HG02884 (cell line): ENCODE measurements around the gene AK1.

Experiments
- ATAC-seq: cut with Tn5 transposase; IDR thresholded peaks from one replicate; pipeline ENCODE4 v1.9.1; 2021; ENCODE audit warnings: mild to moderate bottlenecking, moderate library complexity; ENCODE audit not compliant: unreplicated experiment

Gene AK1

GRCh38 chr9:127909839-127910273 lies 32.4 kb upstream of the AK1 start:
- ATAC-seq = no peak

GRCh38 chr9:127908660-127908926 lies 31.1 kb upstream of the AK1 start:
- no peak for ATAC-seq

- ATAC-seq = no peak
Measured at GRCh38 chr9:127907867-127908659, 30.6 kb upstream of the AK1 start.

DNA sequence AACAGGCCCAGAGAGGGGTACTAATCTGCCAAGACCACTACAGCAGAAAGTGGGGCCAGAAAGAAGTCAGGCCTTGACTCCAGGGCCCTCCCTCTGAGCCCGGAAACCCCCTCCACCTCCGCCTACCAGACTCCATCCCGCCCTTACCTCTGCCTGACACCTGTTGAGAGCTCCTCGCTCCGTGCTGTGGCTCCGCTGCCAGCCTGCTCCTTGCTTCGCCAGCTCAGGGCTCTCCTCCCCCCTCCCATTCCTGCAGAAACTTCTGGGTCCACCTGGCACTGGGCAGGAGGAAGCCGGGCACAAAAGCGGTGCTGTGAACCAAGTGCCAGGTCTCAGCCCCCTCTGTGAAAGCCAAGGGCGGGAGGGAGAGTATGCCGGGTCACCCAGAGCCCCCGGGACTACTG lies 28.3 kb upstream of the AK1 start:
- no peak for ATAC-seq

GRCh38 chr9:127905004-127905728 lies 27.7 kb upstream of the AK1 start:
- ATAC-seq = no peak

DNA sequence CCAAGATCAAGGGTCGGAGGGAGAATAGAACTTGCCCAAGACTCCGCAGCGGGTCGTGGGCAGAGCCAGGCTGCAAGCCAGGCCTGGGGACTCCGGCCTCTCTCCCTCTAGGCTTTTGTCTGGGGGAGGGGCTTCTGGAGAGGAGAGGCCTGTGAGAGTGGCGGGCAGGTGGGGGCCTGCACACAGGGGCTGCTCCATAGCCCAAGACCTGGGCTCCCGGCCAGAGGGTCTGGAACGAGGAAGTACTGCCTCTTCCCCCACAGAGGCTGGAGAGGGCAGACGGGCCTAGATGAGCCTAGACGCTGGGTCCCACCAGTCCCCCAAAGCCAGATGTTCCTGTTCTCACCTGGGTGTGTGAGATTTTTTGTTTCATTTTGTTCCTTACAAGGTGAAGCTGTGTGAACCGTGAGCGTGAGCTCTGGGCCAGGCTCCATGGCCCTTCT lies 27.1 kb upstream of the AK1 start:
- no peak for ATAC-seq

DNA sequence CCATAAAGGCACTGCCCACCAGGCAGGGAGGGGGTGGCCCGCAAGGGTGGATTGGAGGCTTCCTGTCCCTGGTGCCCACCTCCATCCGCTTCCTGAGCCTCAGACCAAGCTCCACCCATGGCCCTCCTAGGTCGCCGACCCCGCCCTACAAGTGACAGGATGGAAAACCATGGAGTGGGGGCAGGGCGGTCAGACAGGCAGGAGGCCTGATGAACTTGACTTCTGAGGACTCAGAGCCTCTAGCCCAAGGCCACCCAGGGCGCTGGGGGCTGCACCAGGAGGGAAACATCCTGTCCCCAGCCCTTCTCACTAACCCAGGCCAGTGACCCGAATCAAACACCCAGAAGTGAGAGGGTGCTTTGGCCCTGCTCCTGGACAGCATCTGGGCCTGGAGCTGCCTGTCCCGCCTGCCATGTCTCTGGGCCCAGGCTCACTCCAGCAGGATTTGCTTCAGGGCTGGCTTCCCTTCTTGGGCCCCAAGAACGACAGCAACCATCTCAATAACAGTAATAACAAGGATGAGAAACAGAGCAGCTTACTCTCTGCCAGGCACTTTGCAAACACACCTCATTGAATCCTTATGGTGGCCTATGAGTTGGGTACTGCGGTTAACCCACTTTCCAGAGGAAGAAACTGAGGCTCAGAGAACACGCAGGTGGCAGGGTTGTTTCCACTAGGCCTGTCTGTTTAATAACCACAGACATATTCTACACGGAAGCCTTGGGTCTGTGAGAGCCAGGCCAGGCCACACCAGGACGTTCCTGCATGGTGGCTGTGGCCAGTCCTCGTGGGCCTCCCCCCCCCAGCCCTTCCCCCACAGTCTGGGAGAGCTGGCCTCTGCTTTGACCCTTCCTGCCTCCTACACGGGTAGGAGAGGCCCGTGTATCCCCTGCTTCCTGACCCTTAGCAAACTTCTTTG lies 26.3 kb upstream of the AK1 start:
- ATAC-seq = no peak

DNA sequence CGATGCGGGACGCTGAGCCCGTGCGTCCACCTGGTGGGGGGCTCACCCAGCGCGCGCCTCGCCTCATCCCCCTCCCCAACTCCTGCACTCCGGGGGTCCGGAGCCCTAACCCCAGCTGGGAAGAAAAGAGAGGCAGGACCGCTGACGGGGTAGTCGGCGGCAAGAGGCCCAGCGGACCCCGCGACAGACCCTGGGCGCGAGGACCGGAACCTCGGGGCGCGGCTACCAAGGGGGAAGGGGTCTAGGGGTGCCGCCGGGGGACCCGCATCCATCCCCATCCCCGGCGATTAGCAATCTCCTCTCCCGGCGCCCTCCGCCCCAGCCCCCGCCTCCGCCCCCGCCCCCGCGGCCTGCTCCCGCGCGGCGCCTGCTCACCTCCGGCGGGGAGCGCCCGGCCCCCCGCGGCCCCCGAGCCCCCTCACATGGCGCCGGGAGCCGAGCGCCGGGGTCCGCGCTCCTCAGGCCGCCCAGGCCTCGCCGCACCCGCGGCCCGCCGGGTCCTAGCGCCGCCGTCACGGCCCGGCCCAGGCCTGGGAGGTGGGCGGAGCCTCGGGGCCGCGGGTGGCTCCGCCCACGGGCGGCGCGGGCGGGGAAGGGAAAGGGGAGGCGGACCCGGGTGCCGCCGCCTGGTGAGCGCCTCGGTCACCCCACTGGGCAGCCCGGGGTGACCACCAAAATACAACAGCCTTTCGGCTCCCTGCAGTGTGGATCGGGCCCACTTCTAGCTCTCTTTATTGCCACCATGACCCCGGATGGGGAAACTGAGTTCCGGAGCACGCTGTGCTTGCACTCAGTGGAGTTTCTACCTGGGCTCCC lies 21.9 kb upstream of the AK1 start, which contains the start of gene ST6GALNAC6:
Gene ST6GALNAC6 (minus strand): TSS at position 476 of the 816 bp plus-strand sequence. CDS start 1,622 bp downstream, outside the sequence.
- ATAC-seq = peak; percentile 57

GRCh38 chr9:127898433-127899127 lies 21.1 kb upstream of the AK1 start:
- ATAC-seq = no peak

DNA sequence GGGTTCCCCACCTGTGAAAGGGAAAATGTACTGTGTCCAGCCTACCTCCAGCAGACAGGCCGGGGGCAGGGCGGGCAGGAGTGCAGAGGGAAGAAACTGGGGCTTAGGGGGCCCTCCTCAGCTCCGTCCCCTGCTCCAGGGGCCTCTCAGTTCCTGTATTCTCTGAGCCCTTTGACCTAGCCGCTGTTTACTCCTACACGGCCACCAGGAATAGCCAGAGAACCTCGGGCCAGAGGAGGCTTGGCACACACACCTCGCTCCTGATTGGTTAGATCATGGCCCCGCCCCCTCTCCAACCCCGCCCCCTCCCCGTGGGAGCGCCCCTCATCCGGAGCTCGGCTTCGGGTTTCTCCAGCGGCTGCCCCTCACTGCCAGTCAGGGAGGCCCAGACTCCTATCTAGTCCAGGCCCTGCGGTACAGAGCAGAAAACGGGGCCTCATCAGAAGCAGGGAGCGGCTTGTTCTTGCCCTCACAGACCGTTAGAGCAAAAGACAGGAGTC lies 19.8 kb upstream of the AK1 start:
- no peak for ATAC-seq

DNA sequence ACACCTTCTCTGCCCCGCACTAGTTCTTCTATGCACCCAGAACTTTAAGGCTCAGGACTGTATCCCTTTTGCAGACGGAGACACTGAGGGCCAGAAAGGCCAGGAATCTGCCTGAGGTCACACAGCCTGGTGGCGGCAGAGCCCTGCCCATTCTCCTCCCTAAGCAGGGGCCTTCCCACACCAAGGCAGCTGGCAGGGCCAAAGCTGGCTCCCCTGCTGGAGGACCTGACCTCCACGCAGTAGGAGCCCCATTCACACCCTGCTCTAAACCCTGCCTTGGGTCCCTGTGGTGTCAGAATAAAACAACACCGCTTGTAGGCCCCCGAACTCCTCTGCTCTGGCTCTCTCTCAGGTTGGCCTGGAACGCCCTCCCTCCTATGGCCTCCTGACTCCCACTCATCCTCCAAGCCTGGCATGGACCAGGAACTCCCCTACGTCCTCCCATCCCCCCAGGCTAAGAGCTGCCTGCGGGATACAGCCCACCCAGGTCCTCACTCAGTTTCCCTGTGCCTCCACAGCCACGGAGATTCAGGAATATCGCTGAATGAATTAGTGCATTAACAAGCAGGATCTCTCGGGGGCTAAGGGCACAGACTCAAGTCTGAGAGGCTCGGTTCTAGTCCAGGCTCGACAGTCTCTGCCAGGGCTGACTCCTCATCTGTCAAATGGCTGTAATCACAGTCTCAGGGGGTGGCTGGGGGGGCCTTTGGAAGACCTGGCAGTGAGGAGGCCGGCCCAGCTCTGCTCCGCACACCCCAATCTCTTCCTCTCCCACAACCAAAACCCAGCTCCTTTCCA lies 19.1 kb upstream of the AK1 start:
- no peak for ATAC-seq

- no peak for ATAC-seq
Measured at GRCh38 chr9:127895811-127896210, 18.3 kb upstream of the AK1 start.

DNA sequence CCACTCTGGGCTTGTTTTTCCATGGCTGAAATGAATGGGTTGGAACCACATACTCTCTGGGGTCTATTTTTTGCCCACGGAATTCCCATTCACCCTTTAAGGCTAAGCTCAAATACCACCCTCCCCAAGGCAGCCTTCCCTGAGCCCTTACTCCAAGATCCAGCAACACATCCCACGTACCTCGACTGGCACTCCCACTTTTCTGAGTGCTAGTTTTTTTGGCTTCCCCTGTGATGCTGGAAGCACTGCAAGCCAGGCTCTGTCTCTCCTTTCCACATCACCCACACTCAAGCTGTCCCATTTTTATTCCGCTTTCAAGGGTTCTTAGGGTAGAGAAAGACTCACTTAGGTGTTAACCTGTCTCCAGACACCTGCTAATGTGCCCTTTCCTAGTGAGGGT lies 15.9 kb upstream of the AK1 start:
- no peak for ATAC-seq

DNA sequence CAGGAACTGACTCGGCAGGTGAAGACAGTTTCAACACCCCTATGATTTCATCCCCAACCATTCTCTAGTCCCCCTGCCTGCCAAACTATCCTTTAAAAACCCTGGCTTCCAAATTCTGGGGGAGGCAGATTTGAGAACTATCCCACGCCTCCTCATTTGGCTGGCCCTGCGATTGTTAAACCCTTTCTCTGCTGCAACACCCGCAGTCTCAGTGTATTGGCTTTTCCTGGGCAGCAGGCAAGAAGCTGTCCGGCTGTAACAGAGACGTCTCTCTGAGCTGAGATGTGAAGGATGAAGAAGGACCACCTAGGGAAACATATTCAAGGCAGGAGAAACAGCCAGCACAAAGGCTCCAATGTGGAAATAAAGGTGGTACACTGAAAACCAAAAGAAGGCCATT lies 15.4 kb upstream of the AK1 start:
- no peak for ATAC-seq

- no peak for ATAC-seq
Measured at GRCh38 chr9:127890053-127890452, 12.6 kb upstream of the AK1 start.

DNA sequence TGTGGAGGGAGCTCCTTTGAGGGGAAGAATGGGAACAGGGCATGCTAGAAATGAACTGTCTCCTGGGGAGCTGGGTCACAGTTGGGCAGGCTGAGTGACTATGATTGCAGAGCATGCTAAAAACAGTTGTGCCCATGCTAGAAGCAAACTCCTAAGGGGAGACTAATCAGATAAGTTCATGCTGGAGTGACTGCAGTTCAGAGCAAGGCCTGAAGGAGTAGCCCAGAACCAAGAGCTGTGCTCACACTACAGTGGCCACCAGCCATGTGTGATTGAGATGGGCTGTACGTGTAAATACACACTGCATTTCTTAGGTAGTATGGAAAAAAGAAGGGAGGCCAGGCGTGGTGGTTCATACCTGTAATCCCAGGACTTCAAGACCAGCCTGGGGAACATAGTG lies 10.3 kb upstream of the AK1 start:
- ATAC-seq = no peak

DNA sequence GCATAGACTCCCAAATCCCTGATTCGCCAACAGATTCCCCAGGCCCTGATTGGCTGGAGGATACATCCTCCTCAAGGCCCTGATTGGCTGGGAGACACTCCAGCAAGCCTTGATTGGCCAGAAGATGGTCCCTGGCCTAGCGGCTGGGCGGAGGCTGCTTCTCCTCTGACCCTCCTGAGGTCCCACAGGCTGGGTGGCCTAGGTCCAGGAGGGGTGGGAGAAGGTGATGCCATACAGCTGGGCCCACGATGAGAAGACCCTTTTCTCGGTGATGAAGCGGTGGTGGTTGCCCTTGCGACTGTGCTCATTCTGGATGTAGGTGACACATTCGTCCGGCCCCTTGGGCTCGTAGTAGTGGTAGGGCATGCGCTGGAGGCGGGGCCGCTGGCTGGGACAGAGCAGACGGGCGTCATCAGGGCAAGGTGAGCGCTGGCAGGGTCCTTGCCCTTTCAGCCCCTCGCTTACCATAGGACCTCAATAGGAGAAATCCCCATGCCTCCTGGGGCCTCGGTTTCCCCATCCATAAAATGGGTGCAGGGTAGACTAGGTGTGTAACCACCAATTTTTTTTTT lies 9.0 kb upstream of the AK1 start:
- ATAC-seq = no peak

GRCh38 chr9:127885508-127886281 lies 8.2 kb upstream of the AK1 start:
- ATAC-seq = no peak
